Endothelial cell of umbilical vein (primary cell): Measurements from ENCODE around the gene KCTD10. TPM values are rescaled to one million over a fixed set of nuclear protein-coding genes. Genes with fewer than 3 reads are reported as not detected.

ENCODE experiments used
- BruUV-seq: library from RNA; stranded (reverse); fragments of 400-500 nt; replicated peaks from 2 replicates; lab custom pipeline; 2021; lab: Mats Ljungman, UMichigan
- CTCF ChIA-PET: fragments of 300-600, 350-600 bp; sonication (Branson Sonifier 250); formaldehyde crosslinking; loops from one replicate; lab custom pipeline; 2021; ENCODE audit warnings: antibody characterized with exemption, inconsistent platforms; lab: Charles Lee
- POLR2A ChIA-PET: fragments of 300-600, 350-600 bp; sonication (Branson Sonifier 250); formaldehyde crosslinking; loops from one replicate; lab custom pipeline; 2021; ENCODE audit warnings: antibody characterized with exemption, inconsistent platforms; lab: Charles Lee
- DNase-seq: peaks from one replicate; pipeline ENCODE4 v3.0.0-alpha.2; 2011; ENCODE audit warnings: low read depth, low spot score
- FAIRE-seq: peaks from 2 replicates; lab custom pipeline; 2011; peaks lifted over from hg19 to GRCh38; lab: Jason Lieb, UNC
- H2AFZ ChIP-seq: 2 replicates; pipeline ENCODE4 v1.6.0; 2012; ENCODE audit warnings: low read depth, low read length, control low read depth, inconsistent platforms
- H3K27ac ChIP-seq: 2 replicates; pipeline ENCODE4 v1.5.1; 2011; ENCODE audit warnings: low read depth, mild to moderate bottlenecking, control low read depth, low read length, moderate library complexity; ENCODE audit not compliant: insufficient read depth
- H3K27me3 ChIP-seq, 2 experiments: 2 replicates each; pipeline versions ENCODE4 v1.6.0 to v1.6.1; 2011; ENCODE audit warnings: low read length in 2 of 2, mixed read lengths in 1 of 2; ENCODE audit not compliant: control insufficient read depth in 2 of 2, insufficient read depth in 2 of 2
- H3K36me3 ChIP-seq, 2 experiments: 2 replicates in 1 of 2; 3 replicates in 1 of 2; pipeline ENCODE4 v1.5.1; 2011; ENCODE audit warnings: low read length in 2 of 2, mild to moderate bottlenecking in 1 of 2, moderate library complexity in 1 of 2; ENCODE audit not compliant: control insufficient read depth in 2 of 2, insufficient read depth in 2 of 2; ENCODE audit errors: extremely low read depth in 1 of 2
- H3K4me1 ChIP-seq: 3 replicates; pipeline ENCODE4 v1.5.1; 2011; ENCODE audit warnings: mild to moderate bottlenecking, low read length; ENCODE audit not compliant: control insufficient read depth, insufficient read depth; ENCODE audit errors: extremely low read depth
- H3K4me2 ChIP-seq: 2 replicates; pipeline ENCODE4 v1.6.1; 2011; ENCODE audit warnings: low read length, control low read depth, mixed read lengths; ENCODE audit not compliant: insufficient read depth
- H3K4me3 ChIP-seq, 3 experiments: fragments of 200-600 bp in 1 of 3; sonication (generic), shearing (Covaris generic) in 1 of 3; replicated peaks in 1 of 3; 2 replicates each; pipeline ENCODE4 v1.5.1; 2011 to 2016; ENCODE audit warnings: control low read depth in 3 of 3, low read length in 3 of 3, mild to moderate bottlenecking in 2 of 3, inconsistent platforms in 1 of 3, low read depth in 1 of 3, moderate library complexity in 1 of 3; ENCODE audit not compliant: insufficient read depth in 1 of 3
- H3K79me2 ChIP-seq: 2 replicates; pipeline ENCODE4 v1.6.0; 2012; ENCODE audit warnings: low read length, inconsistent platforms; ENCODE audit not compliant: control insufficient read depth, insufficient read depth
- H3K9ac ChIP-seq: replicated peaks from 2 replicates; pipeline ENCODE3; 2011; ENCODE audit warnings: low read length, control low read depth; ENCODE audit not compliant: insufficient read depth; ENCODE audit errors: extremely low read depth
- H3K9me1 ChIP-seq: replicated peaks from 3 replicates; pipeline ENCODE4 v1.6.0; 2011; ENCODE audit warnings: mild to moderate bottlenecking, low read length; ENCODE audit not compliant: control insufficient read depth, insufficient read depth; ENCODE audit errors: extremely low read depth
- H3K9me3 ChIP-seq: replicated peaks from 2 replicates; pipeline ENCODE4 v1.5.1; 2012; ENCODE audit warnings: low read length, inconsistent platforms; ENCODE audit not compliant: control insufficient read depth, insufficient read depth
- H4K20me1 ChIP-seq: replicated peaks from 2 replicates; pipeline ENCODE3; 2011; ENCODE audit warnings: mild to moderate bottlenecking, low read length; ENCODE audit not compliant: control insufficient read depth, insufficient read depth; ENCODE audit errors: extremely low read depth
- EZH2 ChIP-seq: IDR thresholded peaks from 2 replicates; pipeline ENCODE4 v1.6.1; 2012; ENCODE audit warnings: borderline replicate concordance, low read depth, mild to moderate bottlenecking, moderate library complexity, low read length, inconsistent platforms; ENCODE audit not compliant: severe bottlenecking
- FOS ChIP-seq: IDR thresholded peaks from 2 replicates; pipeline ENCODE4 v1.6.1; 2011; ENCODE audit warnings: mild to moderate bottlenecking, low read length, moderate library complexity, borderline replicate concordance; ENCODE audit not compliant: insufficient read depth
- GATA2 ChIP-seq: IDR thresholded peaks from 2 replicates; pipeline ENCODE4 v1.7.0; 2011; ENCODE audit warnings: low read depth, mild to moderate bottlenecking, moderate library complexity, mixed read lengths, low read length; ENCODE audit not compliant: insufficient read length, insufficient read depth
- JUN ChIP-seq: IDR thresholded peaks from 2 replicates; pipeline ENCODE4 v1.6.1; 2011; ENCODE audit warnings: borderline replicate concordance, low read depth; ENCODE audit not compliant: insufficient read length, insufficient read depth
- MYC ChIP-seq: IDR thresholded peaks from one replicate; pipeline ENCODE4 v1.6.1; 2011; ENCODE audit warnings: mild to moderate bottlenecking, low read depth, low read length
- POLR2A ChIP-seq: IDR thresholded peaks from 2 replicates; pipeline ENCODE4 v1.6.1; 2012; ENCODE audit warnings: low read depth, mild to moderate bottlenecking, control low read depth, low read length
- POLR2AphosphoS5 ChIP-seq: IDR thresholded peaks from 2 replicates; pipeline ENCODE4 v1.6.1; 2012; ENCODE audit warnings: low read depth, mild to moderate bottlenecking, control low read depth, low read length, moderate library complexity; ENCODE audit not compliant: insufficient read depth
- dilution Hi-C: fragments of 300-500 bp; cut with MboI; formaldehyde crosslinking; loops from one replicate; pipeline ENCODE4 v1.15.0; 2019; ENCODE audit warnings: low sequenced_read_pairs; ENCODE audit not compliant: extremely low pct_ligation_motif_present
- intact Hi-C: fragments of 100-400 bp; cut with micrococcal nuclease; formaldehyde crosslinking; loops from one replicate; pipeline ENCODE4 v1.10.0; 2022
- polyA plus RNA-seq, 4 experiments: library from polyadenylated mRNA; depleted of rRNA in 3 of 4; stranded (reverse) in 3 of 4; unstranded in 1 of 4; fragments of >200 nt; gene quantifications; 2 replicates each; pipeline versions ENCODE4 v1.2.1 to v1.2.3, GENCODE V29; 2011 to 2012; ENCODE audit warnings: missing spikeins in 1 of 4
- total RNA-seq: library from RNA; stranded (reverse); gene quantifications from 2 replicates; pipeline ENCODE4 v1.2.3, GENCODE V29; 2021
- TF ChIP-seq, protein P1 (sequence below), 2 donors: IDR thresholded peaks; 1 replicate in 1 of 2; 2 replicates in 1 of 2; pipeline ENCODE4 v1.5.1; 2011; ENCODE audit warnings: low read length in 2 of 2, mild to moderate bottlenecking in 2 of 2, moderate library complexity in 2 of 2, control low read depth in 1 of 2, inconsistent platforms in 1 of 2, low read depth in 1 of 2; ENCODE audit not compliant: insufficient read depth in 1 of 2; ENCODE audit errors: extremely low read depth in 1 of 2
- TF ChIP-seq, protein P2 (sequence below): IDR thresholded peaks from 2 replicates; pipeline ENCODE4 v1.6.1; 2011; ENCODE audit not compliant: insufficient read depth, insufficient read length

KCTD10 gene
- total and polyA plus RNA-seq, 2 donors (not counting 3 experiments of a cell fraction or from before 2014, with no cell fraction given), result 101 to 112 TPM

DNA sequence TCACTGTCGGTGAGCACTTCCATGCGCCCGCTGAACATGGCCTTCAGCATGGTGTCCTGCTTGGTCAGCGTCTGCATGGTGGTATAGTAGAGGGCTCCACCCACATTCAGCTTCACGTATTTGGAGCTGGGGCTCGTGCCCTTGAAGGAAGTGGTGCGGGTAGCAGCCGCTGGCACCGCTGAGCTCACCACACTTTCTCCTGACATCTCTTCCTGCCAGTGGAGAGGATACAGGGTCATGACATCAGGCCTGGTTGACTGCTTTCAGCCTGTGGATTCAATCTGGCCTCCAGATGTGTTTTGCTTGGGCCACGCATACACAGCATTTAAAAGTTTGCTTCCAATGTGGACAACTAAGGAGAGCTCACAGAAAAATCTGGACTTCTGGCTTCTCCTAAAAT is 7.6 kb downstream of the KCTD10 start:
- H3K27ac ChIP-seq, result no peak overlapping the region
- H3K9me3 ChIP-seq, result no peaks in the 10 kb centered on the region
- no peaks in the 10 kb centered on the region for H3K27me3 ChIP-seq
- TF ChIP-seq POLR2A (no peak), JUN (no peak), FOS (no peak), POLR2AphosphoS5 (no peak), EZH2 (no peak), MYC (no peak), GATA2 (no peak)
- peaks cover 5 to 25% of the 10 kb centered on the region in 2 experiments for H3K36me3 ChIP-seq
- DNase-seq (no peak), FAIRE-seq (no peak)
- dilution Hi-C loops (no loop called here), intact Hi-C loops (no loop called here)
- ChIA-PET CTCF (interaction anchor here (1.7 to 10.1 kb wide), 3 partner anchors 12 to 41 kb away, joined by 6 to 91 read pairs (median 6); no protein-coding TSS in a partner anchor), POLR2A (interaction anchor here (0.6 kb wide), 1 partner anchor 491 kb away, joined by 3 read pairs; no protein-coding TSS in a partner anchor)
- peaks cover 3% of the 10 kb centered on the region for H4K20me1 ChIP-seq
- no peaks in the 10 kb centered on the region for H3K9me1 ChIP-seq
- peaks cover 18% of the 10 kb centered on the region for H3K4me1 ChIP-seq
- H3K4me3 ChIP-seq, result no peak overlapping the region
- H3K4me2 ChIP-seq, result no peak overlapping the region
- peaks cover 96% of the 10 kb centered on the region for H3K79me2 ChIP-seq
- H3K9ac ChIP-seq, result no peak overlapping the region
- H2AFZ ChIP-seq, result no peak overlapping the region
- BruUV-seq, result no TSS peak

DNA sequence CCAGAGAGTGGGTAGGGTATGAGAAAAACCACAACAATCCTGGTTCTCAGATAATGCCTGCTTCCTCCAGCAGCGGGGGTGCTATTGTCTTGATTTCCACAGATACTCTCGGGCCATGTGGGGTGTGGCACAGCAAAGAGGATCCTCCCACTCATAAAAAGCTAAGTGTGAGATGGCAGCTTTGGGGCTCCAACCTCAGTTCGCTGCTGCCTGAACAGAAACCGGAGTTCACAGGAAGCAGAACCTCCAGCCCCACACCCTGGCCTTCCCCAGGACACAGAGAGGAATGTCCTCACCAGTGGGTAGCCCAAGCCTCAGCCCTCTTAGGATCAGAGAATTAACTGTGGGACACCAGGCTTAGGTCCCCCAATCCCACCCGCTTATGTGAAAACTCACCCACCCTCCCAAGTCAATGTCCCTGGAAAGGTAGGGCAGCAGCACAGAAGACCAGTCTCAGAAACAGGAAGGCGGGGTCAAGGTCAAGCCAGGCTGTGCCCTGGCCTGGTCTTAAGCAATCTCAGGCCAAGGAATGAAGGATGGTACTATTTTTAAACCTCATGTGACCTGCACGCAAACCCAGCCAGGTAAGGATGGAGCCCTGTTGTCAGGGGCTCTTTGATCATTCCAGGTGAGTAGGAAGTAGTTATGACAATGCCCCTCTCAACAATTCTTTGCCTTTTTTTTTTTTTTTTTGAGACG is 9.0 kb downstream of the KCTD10 start:
- no peak overlapping the region for H3K9ac ChIP-seq
- H3K27ac ChIP-seq, result no peak overlapping the region
- no peak overlapping the region for H3K4me2 ChIP-seq
- no peak for DNase-seq
- CTCF ChIA-PET, result interaction anchor here (1.0 kb wide), 1 partner anchor 35 kb away, joined by 4 read pairs; no protein-coding TSS in a partner anchor
- intact Hi-C loops (no loop called here), dilution Hi-C loops (no loop called here)
- FAIRE-seq, result no peak
- BruUV-seq, result no TSS peak
- H4K20me1 ChIP-seq, result peaks cover 3% of the 10 kb centered on the region
- peaks cover 86% of the 10 kb centered on the region for H3K79me2 ChIP-seq
- peaks cover 5 to 25% of the 10 kb centered on the region in 2 experiments for H3K36me3 ChIP-seq
- no peaks in the 10 kb centered on the region for H3K9me1 ChIP-seq
- H3K9me3 ChIP-seq, result no peaks in the 10 kb centered on the region
- no peak overlapping the region for H3K4me3 ChIP-seq
- H3K27me3 ChIP-seq, result no peaks in the 10 kb centered on the region
- TF ChIP-seq GATA2 (no peak), JUN (no peak), POLR2A (no peak), MYC (no peak), EZH2 (no peak)
- TF ChIP-seq, protein P1, sequence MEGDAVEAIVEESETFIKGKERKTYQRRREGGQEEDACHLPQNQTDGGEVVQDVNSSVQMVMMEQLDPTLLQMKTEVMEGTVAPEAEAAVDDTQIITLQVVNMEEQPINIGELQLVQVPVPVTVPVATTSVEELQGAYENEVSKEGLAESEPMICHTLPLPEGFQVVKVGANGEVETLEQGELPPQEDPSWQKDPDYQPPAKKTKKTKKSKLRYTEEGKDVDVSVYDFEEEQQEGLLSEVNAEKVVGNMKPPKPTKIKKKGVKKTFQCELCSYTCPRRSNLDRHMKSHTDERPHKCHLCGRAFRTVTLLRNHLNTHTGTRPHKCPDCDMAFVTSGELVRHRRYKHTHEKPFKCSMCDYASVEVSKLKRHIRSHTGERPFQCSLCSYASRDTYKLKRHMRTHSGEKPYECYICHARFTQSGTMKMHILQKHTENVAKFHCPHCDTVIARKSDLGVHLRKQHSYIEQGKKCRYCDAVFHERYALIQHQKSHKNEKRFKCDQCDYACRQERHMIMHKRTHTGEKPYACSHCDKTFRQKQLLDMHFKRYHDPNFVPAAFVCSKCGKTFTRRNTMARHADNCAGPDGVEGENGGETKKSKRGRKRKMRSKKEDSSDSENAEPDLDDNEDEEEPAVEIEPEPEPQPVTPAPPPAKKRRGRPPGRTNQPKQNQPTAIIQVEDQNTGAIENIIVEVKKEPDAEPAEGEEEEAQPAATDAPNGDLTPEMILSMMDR (IDR thresholded peaks at IDR 0.05; ENCODE audit: extremely low read depth in 1 of 2, insufficient read depth in 1 of 2, low read depth in 1 of 2, low read length in 2 of 2), result no peak
- TF ChIP-seq, protein P2, sequence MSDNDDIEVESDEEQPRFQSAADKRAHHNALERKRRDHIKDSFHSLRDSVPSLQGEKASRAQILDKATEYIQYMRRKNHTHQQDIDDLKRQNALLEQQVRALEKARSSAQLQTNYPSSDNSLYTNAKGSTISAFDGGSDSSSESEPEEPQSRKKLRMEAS, result no peak
- POLR2A ChIA-PET, result no interaction called here
- no peak overlapping the region for H2AFZ ChIP-seq
- H3K4me1 ChIP-seq, result peaks cover 31% of the 10 kb centered on the region
